Caco-2 (cell line): ENCODE results near the gene OR2L2. TPM values are rescaled to one million over a fixed set of nuclear protein-coding genes. Genes with fewer than 3 reads are reported as not detected.

Source experiments
- BruUV-seq: library from RNA; stranded (reverse); fragments of 400-500 nt; replicated peaks from 2 replicates; lab custom pipeline; 2021; lab: Mats Ljungman, UMichigan
- CTCF ChIA-PET: fragments of 300-600 bp; sonication (Branson Sonifier 250); formaldehyde crosslinking; loops from one replicate; lab custom pipeline; 2022; ENCODE audit warnings: antibody characterized with exemption; lab: Charles Lee
- POLR2A ChIA-PET: fragments of 300-600 bp; sonication (Branson Sonifier 250); formaldehyde crosslinking; loops from one replicate; lab custom pipeline; 2022; ENCODE audit warnings: antibody characterized with exemption; lab: Charles Lee
- DNase-seq, 2 experiments: peaks; one replicate each; pipeline versions ENCODE4 v3.0.0 to v3.0.0-alpha.2; 2020 to 2022
- H3K27me3 ChIP-seq: replicated peaks from 2 replicates; pipeline ENCODE4 v1.6.0; 2011; ENCODE audit warnings: low read length; ENCODE audit not compliant: control insufficient read depth, insufficient read depth
- H3K36me3 ChIP-seq: 2 replicates; pipeline ENCODE4 v1.5.1; 2011; ENCODE audit warnings: low read length; ENCODE audit not compliant: control insufficient read depth, insufficient read depth
- H3K4me1 ChIP-seq: fragments of 250-450 bp; sonication (Bioruptor Pico); 2 replicates; pipeline ENCODE4 v1.5.1; 2020; ENCODE audit warnings: mild to moderate bottlenecking
- H3K4me3 ChIP-seq: 2 replicates; pipeline ENCODE4 v1.5.1; 2011; ENCODE audit warnings: low read depth, mild to moderate bottlenecking, control low read depth, low read length
- H3K9me3 ChIP-seq: fragments of 250-450 bp; sonication (Bioruptor Pico); 2 replicates; pipeline ENCODE4 v1.5.1; 2020; ENCODE audit warnings: mild to moderate bottlenecking, moderate library complexity
- H3K27ac Mint-ChIP-seq: one replicate; pipeline ENCODE4 v1.8.0; 2022; ENCODE audit warnings: mixed read lengths; ENCODE audit not compliant: unreplicated experiment
- H3K27me3 Mint-ChIP-seq: one replicate; pipeline ENCODE4 v1.8.0; 2022; ENCODE audit warnings: mixed read lengths; ENCODE audit not compliant: insufficient read depth, unreplicated experiment
- H3K36me3 Mint-ChIP-seq: one replicate; pipeline ENCODE4 v1.8.0; 2022; ENCODE audit warnings: mild to moderate bottlenecking, mixed read lengths; ENCODE audit not compliant: insufficient read depth, unreplicated experiment
- H3K4me1 Mint-ChIP-seq: one replicate; pipeline ENCODE4 v1.8.0; 2022; ENCODE audit warnings: low read depth, mixed read lengths; ENCODE audit not compliant: unreplicated experiment
- H3K4me3 Mint-ChIP-seq: one replicate; pipeline ENCODE4 v1.8.0; 2022; ENCODE audit warnings: mild to moderate bottlenecking, moderate library complexity, mixed read lengths; ENCODE audit not compliant: unreplicated experiment
- H3K9me3 Mint-ChIP-seq: one replicate; pipeline ENCODE4 v1.8.0; 2022; ENCODE audit warnings: mixed read lengths; ENCODE audit not compliant: unreplicated experiment
- intact Hi-C: fragments of 100-400 bp; cut with micrococcal nuclease; formaldehyde crosslinking; loops from one replicate; pipeline ENCODE4 v1.10.0; 2022; ENCODE audit not compliant: unreplicated experiment
- total RNA-seq: library from RNA; stranded (reverse); gene quantifications from 2 replicates; pipeline ENCODE4 v1.2.3, GENCODE V29; 2022
- TF ChIP-seq, protein P1 (sequence below), 2 experiments: fragments of 200-600 bp in 1 of 2; IDR thresholded peaks; 1 replicate in 1 of 2; 2 replicates in 1 of 2; pipeline versions ENCODE4 v1.5.1 to v1.8.0; 2011 to 2022; ENCODE audit warnings: antibody characterized with exemption in 1 of 2, control low read depth in 1 of 2, inconsistent platforms in 1 of 2, low read depth in 1 of 2, low read length in 1 of 2, mild to moderate bottlenecking in 1 of 2, moderate library complexity in 1 of 2; ENCODE audit not compliant: insufficient read depth in 1 of 2, severe bottlenecking in 1 of 2, unreplicated experiment in 1 of 2

OR2L2 gene
- total RNA-seq, 1 experiment from 2014 or later, result 0.16 TPM

- Mint-ChIP-seq H3K27ac (no peak within 1 kb of the TSS), H3K9me3 (peaks cover 26% of the 10 kb centered on the region), H3K4me3 (no peak within 1 kb of the TSS), H3K4me1 (no peaks in the 10 kb centered on the region), H3K36me3 (no peaks in the 10 kb centered on the region), H3K27me3 (no peaks in the 10 kb centered on the region)
- no peaks in the 10 kb centered on the region for H3K27me3 ChIP-seq
- ChIA-PET POLR2A (no interaction called here), CTCF (no interaction called here)
- H3K4me3 ChIP-seq, result no peak within 1 kb of the TSS
- no peaks in the 10 kb centered on the region for H3K9me3 ChIP-seq
- H3K4me1 ChIP-seq, result no peaks in the 10 kb centered on the region
- TF ChIP-seq, protein P1, sequence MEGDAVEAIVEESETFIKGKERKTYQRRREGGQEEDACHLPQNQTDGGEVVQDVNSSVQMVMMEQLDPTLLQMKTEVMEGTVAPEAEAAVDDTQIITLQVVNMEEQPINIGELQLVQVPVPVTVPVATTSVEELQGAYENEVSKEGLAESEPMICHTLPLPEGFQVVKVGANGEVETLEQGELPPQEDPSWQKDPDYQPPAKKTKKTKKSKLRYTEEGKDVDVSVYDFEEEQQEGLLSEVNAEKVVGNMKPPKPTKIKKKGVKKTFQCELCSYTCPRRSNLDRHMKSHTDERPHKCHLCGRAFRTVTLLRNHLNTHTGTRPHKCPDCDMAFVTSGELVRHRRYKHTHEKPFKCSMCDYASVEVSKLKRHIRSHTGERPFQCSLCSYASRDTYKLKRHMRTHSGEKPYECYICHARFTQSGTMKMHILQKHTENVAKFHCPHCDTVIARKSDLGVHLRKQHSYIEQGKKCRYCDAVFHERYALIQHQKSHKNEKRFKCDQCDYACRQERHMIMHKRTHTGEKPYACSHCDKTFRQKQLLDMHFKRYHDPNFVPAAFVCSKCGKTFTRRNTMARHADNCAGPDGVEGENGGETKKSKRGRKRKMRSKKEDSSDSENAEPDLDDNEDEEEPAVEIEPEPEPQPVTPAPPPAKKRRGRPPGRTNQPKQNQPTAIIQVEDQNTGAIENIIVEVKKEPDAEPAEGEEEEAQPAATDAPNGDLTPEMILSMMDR (IDR thresholded peaks at IDR 0.05; ENCODE audit: insufficient read depth in 1 of 2, low read depth in 1 of 2, low read length in 1 of 2, severe bottlenecking in 1 of 2, unreplicated experiment in 1 of 2), result no peak
- intact Hi-C loops, result no loop called here
- no TSS peak for BruUV-seq
- DNase-seq, result no peak
- H3K36me3 ChIP-seq, result no peaks in the 10 kb centered on the region
Observed at GRCh38 chr1:248046536-248046935, 16.7 kb downstream of the OR2L2 start, which contains the start of gene OR2L3. Gene OR2L3, plus strand, starts transcription at chr1:248046836. Its CDS starts 13,846 bp downstream, at chr1:248060682.

GRCh38 chr1:248047008-248047407, 17.1 kb downstream of the OR2L2 start:
- TF ChIP-seq, protein P1 (IDR thresholded peaks at IDR 0.05; ENCODE audit: insufficient read depth in 1 of 2, low read depth in 1 of 2, low read length in 1 of 2, severe bottlenecking in 1 of 2, unreplicated experiment in 1 of 2), result no peak
- H3K27ac Mint-ChIP-seq, result no peak overlapping the region
- intact Hi-C loops, result no loop called here
- CTCF ChIA-PET, result no interaction called here
- H3K4me1 Mint-ChIP-seq, result no peaks in the 10 kb centered on the region
- POLR2A ChIA-PET, result no interaction called here
- Histone ChIP-seq H3K27me3 (no peaks in the 10 kb centered on the region), H3K4me1 (no peaks in the 10 kb centered on the region), H3K4me3 (no peak overlapping the region), H3K9me3 (no peaks in the 10 kb centered on the region), H3K36me3 (no peaks in the 10 kb centered on the region)
- H3K27me3 Mint-ChIP-seq, result no peaks in the 10 kb centered on the region
- no TSS peak for BruUV-seq
- H3K36me3 Mint-ChIP-seq, result no peaks in the 10 kb centered on the region
- peaks cover 26% of the 10 kb centered on the region for H3K9me3 Mint-ChIP-seq
- no peak overlapping the region for H3K4me3 Mint-ChIP-seq
- no peak for DNase-seq

DNA sequence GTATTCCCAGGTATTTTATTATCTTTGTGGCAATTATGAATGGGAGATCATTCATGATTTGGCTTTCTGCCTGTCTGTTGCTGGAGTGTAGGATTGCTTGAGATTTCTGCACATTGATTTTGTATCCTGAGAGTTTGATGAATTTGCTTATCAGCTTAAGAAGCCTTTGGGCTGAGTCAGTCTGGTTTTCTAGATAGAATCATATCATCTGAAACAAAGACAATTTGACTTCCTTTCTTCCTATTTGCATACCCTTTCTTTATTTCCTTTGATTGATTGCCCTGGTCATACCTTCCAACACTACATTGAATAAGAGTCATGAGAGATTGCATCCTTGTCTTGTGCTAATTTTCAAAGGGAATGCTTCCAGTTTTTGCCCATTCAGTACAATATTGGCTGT, 24.8 kb downstream of the OR2L2 start:
- Mint-ChIP-seq H3K4me3 (no peak overlapping the region), H3K9me3 (peaks cover 22% of the 10 kb centered on the region), H3K36me3 (no peaks in the 10 kb centered on the region), H3K4me1 (no peaks in the 10 kb centered on the region), H3K27me3 (no peaks in the 10 kb centered on the region), H3K27ac (no peak overlapping the region)
- ChIA-PET POLR2A (no interaction called here), CTCF (no interaction called here)
- H3K36me3 ChIP-seq, result no peaks in the 10 kb centered on the region
- intact Hi-C loops, result no loop called here
- DNase-seq, result no peak
- H3K4me1 ChIP-seq, result no peaks in the 10 kb centered on the region
- BruUV-seq, result no TSS peak
- TF ChIP-seq, protein P1 (IDR thresholded peaks at IDR 0.05; ENCODE audit: insufficient read depth in 1 of 2, low read depth in 1 of 2, low read length in 1 of 2, severe bottlenecking in 1 of 2, unreplicated experiment in 1 of 2), result no peak
- 0 out of 2 replicates have a peak, but pooled peaks cover 2% of the 10 kb centered on the region for H3K9me3 ChIP-seq
- no peak overlapping the region for H3K4me3 ChIP-seq
- H3K27me3 ChIP-seq, result no peaks in the 10 kb centered on the region
